HL-60 (cell line): ENCODE data around the gene ARID1A.

ENCODE experiments used
- GABPA ChIP-seq: IDR thresholded peaks from 2 replicates; pipeline ENCODE4 v1.6.1; 2012; ENCODE audit warnings: low read depth
- POLR2AphosphoS5 ChIP-seq: IDR thresholded peaks from 2 replicates; pipeline ENCODE4 v1.6.1; 2012; ENCODE audit warnings: low read depth
- SPI1 ChIP-seq: IDR thresholded peaks from 2 replicates; pipeline ENCODE4 v1.6.1; 2012; ENCODE audit warnings: low read depth, mild to moderate bottlenecking, borderline replicate concordance
- TF ChIP-seq, protein P1 (sequence below): IDR thresholded peaks from one replicate; pipeline ENCODE4 v1.5.1; 2011; ENCODE audit warnings: low read length, control low read depth, inconsistent platforms; ENCODE audit not compliant: insufficient read depth
- TF ChIP-seq, protein P2 (sequence below): IDR thresholded peaks from 2 replicates; pipeline ENCODE4 v1.6.1; 2012; ENCODE audit warnings: low read depth; ENCODE audit not compliant: insufficient replicate concordance

DNA sequence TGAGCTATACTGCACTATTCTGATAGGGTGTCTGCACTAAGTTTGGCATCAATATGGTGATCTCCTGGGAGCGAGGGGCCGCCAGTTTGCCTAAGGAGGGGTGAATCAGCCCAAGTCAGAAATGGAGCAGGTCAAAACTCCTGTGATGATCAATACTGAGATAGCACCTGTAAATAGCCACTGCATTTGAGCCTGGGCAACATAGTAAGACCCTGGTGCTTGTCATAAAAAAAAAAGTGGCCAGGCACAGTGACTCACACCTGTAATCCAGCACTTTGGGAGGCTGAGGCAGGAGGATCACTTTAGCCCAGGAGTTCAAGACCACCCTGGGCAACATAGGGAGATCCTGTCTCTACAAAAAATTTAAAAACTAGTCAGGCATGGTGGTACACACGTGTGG, 119.1 kb downstream of the ARID1A start:
- TF ChIP-seq, protein P1, sequence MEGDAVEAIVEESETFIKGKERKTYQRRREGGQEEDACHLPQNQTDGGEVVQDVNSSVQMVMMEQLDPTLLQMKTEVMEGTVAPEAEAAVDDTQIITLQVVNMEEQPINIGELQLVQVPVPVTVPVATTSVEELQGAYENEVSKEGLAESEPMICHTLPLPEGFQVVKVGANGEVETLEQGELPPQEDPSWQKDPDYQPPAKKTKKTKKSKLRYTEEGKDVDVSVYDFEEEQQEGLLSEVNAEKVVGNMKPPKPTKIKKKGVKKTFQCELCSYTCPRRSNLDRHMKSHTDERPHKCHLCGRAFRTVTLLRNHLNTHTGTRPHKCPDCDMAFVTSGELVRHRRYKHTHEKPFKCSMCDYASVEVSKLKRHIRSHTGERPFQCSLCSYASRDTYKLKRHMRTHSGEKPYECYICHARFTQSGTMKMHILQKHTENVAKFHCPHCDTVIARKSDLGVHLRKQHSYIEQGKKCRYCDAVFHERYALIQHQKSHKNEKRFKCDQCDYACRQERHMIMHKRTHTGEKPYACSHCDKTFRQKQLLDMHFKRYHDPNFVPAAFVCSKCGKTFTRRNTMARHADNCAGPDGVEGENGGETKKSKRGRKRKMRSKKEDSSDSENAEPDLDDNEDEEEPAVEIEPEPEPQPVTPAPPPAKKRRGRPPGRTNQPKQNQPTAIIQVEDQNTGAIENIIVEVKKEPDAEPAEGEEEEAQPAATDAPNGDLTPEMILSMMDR = no peak
- TF ChIP-seq GABPA = no peak
- TF ChIP-seq, protein P2, sequence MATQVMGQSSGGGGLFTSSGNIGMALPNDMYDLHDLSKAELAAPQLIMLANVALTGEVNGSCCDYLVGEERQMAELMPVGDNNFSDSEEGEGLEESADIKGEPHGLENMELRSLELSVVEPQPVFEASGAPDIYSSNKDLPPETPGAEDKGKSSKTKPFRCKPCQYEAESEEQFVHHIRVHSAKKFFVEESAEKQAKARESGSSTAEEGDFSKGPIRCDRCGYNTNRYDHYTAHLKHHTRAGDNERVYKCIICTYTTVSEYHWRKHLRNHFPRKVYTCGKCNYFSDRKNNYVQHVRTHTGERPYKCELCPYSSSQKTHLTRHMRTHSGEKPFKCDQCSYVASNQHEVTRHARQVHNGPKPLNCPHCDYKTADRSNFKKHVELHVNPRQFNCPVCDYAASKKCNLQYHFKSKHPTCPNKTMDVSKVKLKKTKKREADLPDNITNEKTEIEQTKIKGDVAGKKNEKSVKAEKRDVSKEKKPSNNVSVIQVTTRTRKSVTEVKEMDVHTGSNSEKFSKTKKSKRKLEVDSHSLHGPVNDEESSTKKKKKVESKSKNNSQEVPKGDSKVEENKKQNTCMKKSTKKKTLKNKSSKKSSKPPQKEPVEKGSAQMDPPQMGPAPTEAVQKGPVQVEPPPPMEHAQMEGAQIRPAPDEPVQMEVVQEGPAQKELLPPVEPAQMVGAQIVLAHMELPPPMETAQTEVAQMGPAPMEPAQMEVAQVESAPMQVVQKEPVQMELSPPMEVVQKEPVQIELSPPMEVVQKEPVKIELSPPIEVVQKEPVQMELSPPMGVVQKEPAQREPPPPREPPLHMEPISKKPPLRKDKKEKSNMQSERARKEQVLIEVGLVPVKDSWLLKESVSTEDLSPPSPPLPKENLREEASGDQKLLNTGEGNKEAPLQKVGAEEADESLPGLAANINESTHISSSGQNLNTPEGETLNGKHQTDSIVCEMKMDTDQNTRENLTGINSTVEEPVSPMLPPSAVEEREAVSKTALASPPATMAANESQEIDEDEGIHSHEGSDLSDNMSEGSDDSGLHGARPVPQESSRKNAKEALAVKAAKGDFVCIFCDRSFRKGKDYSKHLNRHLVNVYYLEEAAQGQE = no peak
- TF ChIP-seq POLR2AphosphoS5 = no peak
- TF ChIP-seq SPI1 = no peak
